Immature natural killer cell (primary cell): Measurements from ENCODE around the gene SPOCK1. TPM values are rescaled to one million over a fixed set of nuclear protein-coding genes. Genes with fewer than 3 reads are reported as not detected.

Experiments
- DNase-seq, 3 donors: peaks; one replicate each; pipeline ENCODE4 v3.0.0; 2022; ENCODE audit warnings: mixed read lengths in 1 of 3
- H3K27ac Mint-ChIP-seq, 6 donors: one replicate each; pipeline ENCODE4 v1.8.0; 2020; ENCODE audit warnings: mixed read lengths in 6 of 6, mild to moderate bottlenecking in 5 of 6, inconsistent platforms in 4 of 6, moderate library complexity in 3 of 6
- H3K27me3 Mint-ChIP-seq, 3 donors: one replicate each; pipeline ENCODE4 v1.8.0; 2020 to 2021; ENCODE audit warnings: low read depth in 3 of 3, mild to moderate bottlenecking in 3 of 3, mixed read lengths in 3 of 3, moderate library complexity in 3 of 3, inconsistent platforms in 1 of 3
- H3K36me3 Mint-ChIP-seq, 3 donors: one replicate each; pipeline ENCODE4 v1.8.0; 2020; ENCODE audit warnings: mixed read lengths in 3 of 3, inconsistent platforms in 2 of 3, mild to moderate bottlenecking in 2 of 3
- H3K4me1 Mint-ChIP-seq, 2 donors: one replicate each; pipeline ENCODE4 v1.8.0; 2020; ENCODE audit warnings: inconsistent platforms in 2 of 2, mild to moderate bottlenecking in 2 of 2, mixed read lengths in 2 of 2, moderate library complexity in 1 of 2
- H3K4me3 Mint-ChIP-seq, 5 donors: one replicate each; pipeline ENCODE4 v1.8.0; 2020; ENCODE audit warnings: mild to moderate bottlenecking in 5 of 5, mixed read lengths in 5 of 5, inconsistent platforms in 3 of 5, moderate library complexity in 3 of 5
- H3K9me3 Mint-ChIP-seq, 6 donors: one replicate each; pipeline ENCODE4 v1.8.0; 2020; ENCODE audit warnings: mild to moderate bottlenecking in 6 of 6, mixed read lengths in 6 of 6, inconsistent platforms in 4 of 6, moderate library complexity in 3 of 6
- polyA plus RNA-seq, 3 donors: library from polyadenylated mRNA; unstranded; fragments of 300-500 nt; fragmentation: Illumina TruSeq; gene quantifications; one replicate each; pipeline ENCODE4 v1.2.3, GENCODE V29; 2021

The SPOCK1 gene
- polyA plus RNA-seq, 3 donors from 2014 or later, result not detected

DNA sequence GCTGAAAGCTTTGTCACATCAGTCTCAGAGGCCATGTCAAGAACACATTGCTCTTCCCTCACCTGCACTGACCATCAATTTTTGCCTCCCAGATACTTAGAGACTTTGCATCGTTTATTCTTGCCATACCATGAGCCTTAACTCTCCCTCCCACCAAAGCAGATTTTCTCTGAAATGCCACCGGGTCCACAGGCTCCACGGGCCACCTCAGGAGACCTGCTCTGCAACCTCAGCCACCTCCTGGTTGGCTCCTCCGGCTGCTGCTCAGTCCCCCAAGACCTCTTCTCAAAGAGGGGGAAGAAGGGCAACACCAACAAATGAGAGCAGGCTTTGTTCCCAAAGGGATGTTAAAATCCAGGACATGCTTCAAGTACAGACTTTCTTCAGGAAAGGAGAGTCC is 400.5 kb downstream of the SPOCK1 start:
- H3K27me3 Mint-ChIP-seq, result peaks cover 2 to 3% (median 2%) of the 10 kb centered on the region in 3 donors
- no peaks in the 10 kb centered on the region for H3K36me3 Mint-ChIP-seq
- DNase-seq, result no peak
- no peak overlapping the region for H3K4me3 Mint-ChIP-seq
- H3K27ac Mint-ChIP-seq, result no peak overlapping the region
- H3K9me3 Mint-ChIP-seq, result peaks cover 0 to 4% (median 0%) of the 10 kb centered on the region in 6 donors
- no peaks in the 10 kb centered on the region for H3K4me1 Mint-ChIP-seq

DNA sequence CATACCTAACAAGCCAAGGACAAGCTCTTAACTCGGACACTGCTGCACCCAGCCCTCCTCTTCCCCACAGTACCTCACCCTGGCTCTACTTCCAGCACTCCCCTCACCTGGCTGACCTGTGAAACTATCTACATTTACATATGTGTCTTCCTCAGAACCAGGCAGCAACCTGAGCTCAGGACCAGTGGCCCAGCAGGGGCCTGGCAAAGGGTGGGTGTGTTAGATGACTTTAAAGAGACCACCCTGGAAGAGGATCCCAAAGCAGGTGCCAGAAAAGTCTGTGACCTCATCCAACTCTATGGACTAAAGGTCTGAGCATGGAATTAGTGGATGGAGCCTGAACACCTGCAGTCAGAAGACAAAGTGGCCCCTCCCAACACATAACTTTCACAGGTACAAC is 400.9 kb downstream of the SPOCK1 start:
- Mint-ChIP-seq H3K27me3 (peaks cover 2 to 5% (median 2%) of the 10 kb centered on the region in 3 donors), H3K36me3 (no peaks in the 10 kb centered on the region), H3K9me3 (peaks cover 0 to 4% (median 0%) of the 10 kb centered on the region in 6 donors), H3K27ac (no peak overlapping the region), H3K4me1 (no peaks in the 10 kb centered on the region), H3K4me3 (no peak overlapping the region)
- no peak for DNase-seq

DNA sequence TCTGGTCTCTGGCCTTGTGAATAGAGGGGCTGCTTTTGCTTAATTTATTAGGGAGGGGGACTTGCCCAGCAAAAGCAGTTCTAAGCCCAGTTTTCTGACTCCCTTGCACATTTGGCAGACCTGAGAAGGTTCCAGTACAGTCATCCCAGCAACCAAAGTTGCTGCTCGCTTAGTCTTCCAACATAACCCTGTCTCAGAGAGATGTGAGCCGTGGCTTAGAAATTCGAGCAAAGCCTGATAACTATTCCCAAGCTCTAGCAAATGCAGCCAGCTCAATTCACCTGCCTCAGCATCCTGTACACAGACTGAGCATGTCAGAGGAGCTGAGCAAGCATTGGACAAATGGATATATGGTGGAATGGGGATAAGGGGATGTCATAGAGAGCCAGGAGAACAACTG is 401.9 kb downstream of the SPOCK1 start:
- Mint-ChIP-seq H3K9me3 (peaks cover 0 to 6% (median 0%) of the 10 kb centered on the region in 6 donors), H3K4me3 (no peak overlapping the region), H3K27ac (no peak overlapping the region), H3K4me1 (no peaks in the 10 kb centered on the region), H3K36me3 (no peaks in the 10 kb centered on the region), H3K27me3 (peaks cover 2 to 9% (median 2%) of the 10 kb centered on the region in 3 donors)
- no peak for DNase-seq

DNA sequence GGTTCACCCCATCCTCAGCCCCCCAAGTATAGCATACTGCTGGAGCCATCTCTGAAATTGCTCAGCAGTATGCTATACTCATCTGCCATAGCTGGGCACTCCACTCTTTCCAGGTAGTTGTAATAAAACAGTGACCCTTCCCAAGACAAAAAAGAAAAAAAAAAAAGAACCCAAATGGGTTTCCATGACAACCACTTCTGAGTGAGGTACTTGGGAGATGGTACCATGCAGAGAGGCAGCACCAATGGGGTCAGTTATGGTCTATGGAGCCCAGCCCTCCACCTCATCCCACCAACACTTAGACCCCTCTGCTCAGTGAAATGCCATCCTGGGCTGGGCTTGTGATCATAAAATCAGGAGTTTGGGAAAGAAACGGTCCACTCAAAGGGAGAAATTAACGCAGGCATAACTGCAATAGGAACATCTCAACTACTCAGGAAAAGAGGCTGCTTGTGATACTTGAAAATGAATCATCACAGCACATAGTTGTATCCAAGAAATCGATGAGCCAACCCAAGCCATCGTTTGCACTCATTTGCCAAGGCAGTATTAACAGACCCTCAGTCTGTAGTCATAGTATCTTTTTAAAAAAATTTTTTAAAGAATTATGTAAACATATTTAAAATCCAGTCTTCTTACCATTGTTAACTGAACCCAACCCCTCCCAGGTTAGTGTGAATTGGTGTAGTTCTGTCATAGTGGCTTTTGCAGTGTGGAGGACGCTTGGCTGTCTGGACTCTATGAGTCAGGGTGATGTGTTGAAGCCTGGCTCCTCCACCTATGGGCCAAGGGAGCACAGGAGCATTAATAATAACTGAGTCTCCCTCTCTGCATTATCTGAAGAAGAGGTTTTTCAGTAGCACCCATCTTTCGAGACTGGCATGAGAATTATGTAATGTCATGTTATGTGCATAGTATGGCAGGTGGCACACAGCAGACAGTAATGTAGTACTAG is 402.7 kb downstream of the SPOCK1 start:
- H3K4me1 Mint-ChIP-seq, result no peaks in the 10 kb centered on the region
- H3K4me3 Mint-ChIP-seq, result no peak overlapping the region
- DNase-seq, result no peak
- H3K27me3 Mint-ChIP-seq, result peaks cover 2 to 9% (median 2%) of the 10 kb centered on the region in 3 donors
- no peak overlapping the region for H3K27ac Mint-ChIP-seq
- H3K36me3 Mint-ChIP-seq, result no peaks in the 10 kb centered on the region
- H3K9me3 Mint-ChIP-seq, result peaks cover 0 to 6% (median 0%) of the 10 kb centered on the region in 6 donors

- H3K9me3 Mint-ChIP-seq, result peaks cover 0 to 6% (median 0%) of the 10 kb centered on the region in 6 donors
- H3K4me3 Mint-ChIP-seq, result no peak overlapping the region
- no peak for DNase-seq
- no peaks in the 10 kb centered on the region for H3K4me1 Mint-ChIP-seq
- peaks cover 2 to 9% (median 4%) of the 10 kb centered on the region in 3 donors for H3K27me3 Mint-ChIP-seq
- H3K27ac Mint-ChIP-seq, result no peak overlapping the region
- H3K36me3 Mint-ChIP-seq, result no peaks in the 10 kb centered on the region
These were observed 403.5 kb downstream of the SPOCK1 start for GRCh38 chr5:137095597-137095996.

DNA sequence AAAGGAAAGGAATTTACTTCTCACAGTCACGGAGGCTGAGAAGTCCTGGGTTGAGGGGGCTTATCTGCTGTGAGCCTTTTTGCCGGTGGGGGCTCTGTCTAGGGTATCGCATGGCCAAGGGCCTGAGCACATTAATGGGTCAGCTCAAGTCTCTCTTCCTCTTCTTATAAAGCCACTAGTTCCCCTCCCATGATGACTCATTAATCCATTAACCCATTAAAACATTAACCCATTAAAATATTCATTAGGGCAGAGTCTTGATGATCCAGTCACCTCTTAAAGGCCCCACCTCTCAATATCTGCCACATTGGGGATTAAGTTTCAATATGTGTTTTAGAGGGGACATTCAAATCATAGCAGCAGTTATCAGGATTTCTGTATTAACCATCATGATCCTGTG is 406.3 kb downstream of the SPOCK1 start:
- H3K4me1 Mint-ChIP-seq, result no peaks in the 10 kb centered on the region
- H3K9me3 Mint-ChIP-seq, result peaks cover 0 to 2% (median 0%) of the 10 kb centered on the region in 6 donors
- no peak overlapping the region for H3K27ac Mint-ChIP-seq
- peaks cover 2 to 9% (median 4%) of the 10 kb centered on the region in 3 donors for H3K27me3 Mint-ChIP-seq
- no peak for DNase-seq
- no peak overlapping the region for H3K4me3 Mint-ChIP-seq
- no peaks in the 10 kb centered on the region for H3K36me3 Mint-ChIP-seq

GRCh38 chr5:137091472-137091871 is 407.7 kb downstream of the SPOCK1 start:
- H3K36me3 Mint-ChIP-seq, result no peaks in the 10 kb centered on the region
- no peaks in the 10 kb centered on the region for H3K4me1 Mint-ChIP-seq
- H3K9me3 Mint-ChIP-seq, result peaks cover 0 to 2% (median 0%) of the 10 kb centered on the region in 6 donors
- DNase-seq, result no peak
- H3K4me3 Mint-ChIP-seq, result no peak overlapping the region
- H3K27ac Mint-ChIP-seq, result no peak overlapping the region
- H3K27me3 Mint-ChIP-seq, result peaks cover 2 to 9% (median 4%) of the 10 kb centered on the region in 3 donors

DNA sequence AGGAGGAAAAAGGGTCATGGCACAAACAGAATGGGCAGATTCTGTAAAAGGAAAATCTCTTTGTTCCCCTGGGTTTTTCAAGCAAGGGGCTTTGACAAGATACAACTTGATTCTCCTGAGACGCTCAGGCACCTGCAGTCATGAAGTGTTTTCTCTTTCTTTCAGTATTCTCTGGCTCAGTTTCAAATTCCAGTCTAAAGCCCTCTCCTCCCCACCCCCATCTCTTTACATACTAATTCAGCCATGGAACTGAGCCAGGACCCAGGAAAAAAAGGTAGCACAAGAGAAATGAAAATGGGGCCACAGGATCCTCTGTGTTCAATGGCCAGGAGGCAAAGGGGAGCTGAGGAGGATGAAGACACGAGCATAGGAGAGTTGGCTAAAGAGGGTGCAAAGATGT is 408.4 kb downstream of the SPOCK1 start:
- H3K36me3 Mint-ChIP-seq, result no peaks in the 10 kb centered on the region
- peaks cover 0 to 2% (median 0%) of the 10 kb centered on the region in 6 donors for H3K9me3 Mint-ChIP-seq
- no peak overlapping the region for H3K27ac Mint-ChIP-seq
- peaks cover 2 to 12% (median 3%) of the 10 kb centered on the region in 3 donors for H3K27me3 Mint-ChIP-seq
- DNase-seq, result no peak
- H3K4me1 Mint-ChIP-seq, result no peaks in the 10 kb centered on the region
- no peak overlapping the region for H3K4me3 Mint-ChIP-seq

DNA sequence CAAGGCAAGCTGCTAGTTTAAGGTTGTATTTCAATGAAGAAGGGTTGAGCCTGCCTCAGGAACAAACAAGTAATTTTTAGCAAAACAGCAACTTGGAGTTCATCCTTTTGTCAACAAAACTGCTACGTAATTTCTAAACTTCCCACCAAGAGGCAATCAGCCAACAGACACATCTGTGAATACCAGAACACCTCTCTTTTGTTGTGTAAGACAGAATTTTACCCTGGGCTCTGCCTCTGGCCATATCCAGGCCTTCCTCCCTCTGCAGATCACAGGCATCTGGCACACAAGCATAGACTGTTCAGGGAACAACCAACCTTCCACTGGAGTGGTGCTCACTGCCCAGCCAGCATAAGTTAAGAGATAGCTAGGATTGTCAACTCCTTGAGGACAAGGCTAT is 409.0 kb downstream of the SPOCK1 start:
- H3K4me1 Mint-ChIP-seq, result no peaks in the 10 kb centered on the region
- H3K27me3 Mint-ChIP-seq, result peaks cover 2 to 12% (median 3%) of the 10 kb centered on the region in 3 donors
- H3K27ac Mint-ChIP-seq, result no peak overlapping the region
- H3K4me3 Mint-ChIP-seq, result no peak overlapping the region
- no peaks in the 10 kb centered on the region for H3K36me3 Mint-ChIP-seq
- DNase-seq, result no peak
- H3K9me3 Mint-ChIP-seq, result peaks cover 0 to 2% (median 0%) of the 10 kb centered on the region in 6 donors

- Mint-ChIP-seq H3K27me3 (peaks cover 0 to 7% (median 7%) of the 10 kb centered on the region in 3 donors), H3K27ac (no peak overlapping the region), H3K9me3 (peaks cover 0 to 2% (median 0%) of the 10 kb centered on the region in 6 donors)
These were observed 411.0 kb downstream of the SPOCK1 start for GRCh38 chr5:137088175-137088574.

GRCh38 chr5:137086342-137086741 is 412.8 kb downstream of the SPOCK1 start:
- DNase-seq, result no peak
- Mint-ChIP-seq H3K27ac (no peak overlapping the region), H3K9me3 (no peaks in the 10 kb centered on the region), H3K4me1 (no peaks in the 10 kb centered on the region), H3K4me3 (no peak overlapping the region), H3K36me3 (no peaks in the 10 kb centered on the region), H3K27me3 (peaks cover 0 to 10% (median 3%) of the 10 kb centered on the region in 3 donors)

More at GRCh38 chr5:137088175-137088574, 411.0 kb downstream of the SPOCK1 start:
- Mint-ChIP-seq H3K36me3 (no peaks in the 10 kb centered on the region), H3K4me3 (no peak overlapping the region), H3K4me1 (no peaks in the 10 kb centered on the region)
- DNase-seq, result no peak

DNA sequence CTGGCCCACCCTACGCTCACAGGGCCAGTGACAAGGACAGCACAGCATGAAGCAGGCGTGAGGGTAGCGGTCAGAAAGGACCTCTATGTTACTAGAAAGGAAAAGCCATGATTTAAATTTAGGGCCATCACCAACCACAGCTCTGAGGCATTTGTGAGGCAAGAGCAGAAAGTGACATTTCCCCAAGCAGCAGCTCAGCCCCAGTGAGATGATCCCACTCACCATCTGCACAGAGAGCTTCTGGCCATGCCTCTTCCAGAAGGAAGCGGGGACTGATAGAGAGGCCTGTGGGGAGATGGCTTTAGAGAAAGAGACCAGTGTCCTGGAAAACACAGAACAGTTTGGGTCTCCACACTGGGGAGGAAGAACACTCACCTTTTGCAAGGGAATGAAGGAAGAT is 413.9 kb downstream of the SPOCK1 start:
- Mint-ChIP-seq H3K27me3 (peaks cover 0 to 7% (median 3%) of the 10 kb centered on the region in 3 donors), H3K9me3 (no peaks in the 10 kb centered on the region)

DNA sequence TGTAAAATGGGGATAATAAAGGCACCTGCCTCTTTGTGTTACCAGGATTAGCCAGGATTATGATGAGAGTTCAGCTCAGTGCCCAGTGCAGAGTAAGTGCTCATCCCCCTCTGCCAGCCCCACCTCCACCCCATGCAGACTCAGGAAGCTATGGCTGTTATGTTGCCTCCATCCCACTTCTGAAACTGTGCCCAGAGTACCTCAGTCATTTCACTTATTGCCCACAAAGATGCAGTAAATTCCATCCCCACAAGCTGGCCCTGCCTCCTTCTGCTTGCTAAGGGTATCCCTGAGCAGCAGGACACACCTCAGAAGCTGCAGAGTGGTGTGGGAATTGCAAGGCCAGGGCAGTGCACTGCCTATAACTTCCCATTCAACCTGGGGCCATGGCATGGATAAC is 415.1 kb downstream of the SPOCK1 start:
- H3K4me1 Mint-ChIP-seq, result no peaks in the 10 kb centered on the region
- H3K36me3 Mint-ChIP-seq, result no peaks in the 10 kb centered on the region
- H3K4me3 Mint-ChIP-seq, result no peak overlapping the region
- no peak overlapping the region for H3K27ac Mint-ChIP-seq
- peaks cover 0 to 7% (median 3%) of the 10 kb centered on the region in 3 donors for H3K27me3 Mint-ChIP-seq
- no peaks in the 10 kb centered on the region for H3K9me3 Mint-ChIP-seq
- no peak for DNase-seq

More for the DNA sequence above, 413.9 kb downstream of the SPOCK1 start:
- H3K4me3 Mint-ChIP-seq, result no peak overlapping the region
- H3K27ac Mint-ChIP-seq, result no peak overlapping the region
- no peak for DNase-seq
- H3K4me1 Mint-ChIP-seq, result no peaks in the 10 kb centered on the region
- H3K36me3 Mint-ChIP-seq, result no peaks in the 10 kb centered on the region

DNA sequence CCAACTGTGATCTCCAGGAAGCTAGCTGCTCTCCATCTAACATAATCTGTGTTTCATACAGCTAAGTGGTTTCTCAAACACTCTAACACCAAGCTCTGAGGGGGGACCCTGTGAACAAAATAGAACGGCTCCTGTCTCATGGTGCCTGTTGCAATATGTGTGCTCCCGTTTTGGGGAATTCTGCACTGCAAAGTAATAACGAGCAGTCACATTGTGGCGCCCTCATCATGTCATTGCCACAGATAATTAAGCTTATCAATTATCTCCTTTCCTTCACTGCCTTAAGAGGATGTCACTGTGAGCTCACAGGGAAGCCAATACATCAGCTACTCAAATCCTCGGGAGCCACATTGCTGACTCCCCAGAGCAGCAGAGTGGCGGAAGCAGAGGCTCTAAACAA is 416.2 kb downstream of the SPOCK1 start:
- DNase-seq, result no peak
- Mint-ChIP-seq H3K36me3 (no peaks in the 10 kb centered on the region), H3K9me3 (no peaks in the 10 kb centered on the region), H3K27me3 (peaks cover 0 to 9% (median 4%) of the 10 kb centered on the region in 3 donors), H3K4me3 (no peak overlapping the region), H3K27ac (no peak overlapping the region), H3K4me1 (no peaks in the 10 kb centered on the region)
